ENCODE data around the gene GPR22. TPM values are rescaled to one million over a fixed set of nuclear protein-coding genes. Genes with fewer than 3 reads are reported as not detected.

The GPR22 gene
- total RNA-seq, 1 donor from 2014 or later: not detected

DNA sequence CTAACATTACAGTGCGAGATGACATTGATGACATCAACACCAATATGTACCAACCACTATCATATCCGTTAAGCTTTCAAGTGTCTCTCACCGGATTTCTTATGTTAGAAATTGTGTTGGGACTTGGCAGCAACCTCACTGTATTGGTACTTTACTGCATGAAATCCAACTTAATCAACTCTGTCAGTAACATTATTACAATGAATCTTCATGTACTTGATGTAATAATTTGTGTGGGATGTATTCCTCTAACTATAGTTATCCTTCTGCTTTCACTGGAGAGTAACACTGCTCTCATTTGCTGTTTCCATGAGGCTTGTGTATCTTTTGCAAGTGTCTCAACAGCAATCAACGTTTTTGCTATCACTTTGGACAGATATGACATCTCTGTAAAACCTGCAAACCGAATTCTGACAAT is 4.3 kb downstream of the GPR22 start:
- DNase-seq (ENCODE audit: low read depth in 2 of 2): no peak

- DNase-seq (ENCODE audit: low read depth in 2 of 2): no peak
These were observed 9.4 kb downstream of the GPR22 start for GRCh38 chr7:107479303-107479702.

DNA sequence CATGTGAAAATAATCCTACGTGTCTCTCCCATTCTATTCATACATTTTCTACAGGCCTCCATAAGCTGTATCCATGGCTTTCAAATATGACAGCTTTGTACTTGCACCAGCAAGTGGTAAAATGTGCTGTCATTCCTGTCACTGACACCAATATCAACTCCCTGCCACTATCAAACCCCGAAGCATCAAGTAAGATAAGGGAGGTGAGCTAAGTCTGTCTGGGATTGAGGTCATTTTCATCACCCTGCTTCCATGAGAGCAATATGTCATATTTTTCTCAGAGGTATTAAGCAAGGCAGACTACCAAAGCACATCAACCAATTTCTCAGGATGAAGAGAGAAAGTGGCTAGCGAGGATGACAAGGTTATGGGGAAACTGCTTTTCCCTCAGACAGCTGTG is 11.1 kb downstream of the GPR22 start:
- DNase-seq (ENCODE audit: low read depth in 2 of 2): no peak

DNA sequence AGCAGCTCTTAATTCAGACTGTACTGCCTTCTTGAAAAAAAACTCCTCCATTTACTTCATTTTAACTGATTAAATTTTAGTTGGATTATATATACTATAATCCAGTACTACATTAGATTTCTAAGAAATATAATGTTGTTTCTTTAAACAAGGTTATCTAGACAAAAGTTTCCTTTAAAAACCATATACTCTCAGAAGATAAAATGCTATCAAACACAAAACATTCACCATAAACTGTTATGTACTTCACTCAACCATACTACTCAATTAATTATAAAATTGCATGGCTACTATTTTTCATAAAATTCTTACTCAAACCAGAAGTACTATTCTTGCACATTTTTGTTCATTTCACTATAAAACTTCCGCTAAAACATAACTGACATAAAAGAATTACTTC is 12.7 kb downstream of the GPR22 start:
- DNase-seq (ENCODE audit: low read depth in 2 of 2): no peak

DNA sequence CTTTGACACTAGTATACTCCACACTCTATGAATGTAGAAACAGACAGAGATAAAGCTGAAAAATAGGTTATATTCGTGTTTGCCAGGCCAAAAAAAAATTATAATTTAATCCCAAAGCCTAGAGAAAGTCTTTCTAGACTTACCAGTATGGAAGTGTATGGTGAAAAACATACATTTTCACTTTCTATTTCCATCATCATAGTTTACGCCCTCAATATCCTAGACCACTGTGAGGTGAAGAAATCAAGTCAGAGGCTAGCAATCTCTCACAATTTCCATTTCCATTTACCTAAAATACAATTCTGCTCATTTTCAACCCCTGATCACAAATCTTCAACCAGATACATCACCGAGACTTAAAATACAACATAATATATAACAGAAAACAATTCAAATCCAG is 16.2 kb downstream of the GPR22 start:
- DNase-seq (ENCODE audit: low read depth in 2 of 2): no peak

GRCh38 chr7:107492875-107493274 is 23.0 kb downstream of the GPR22 start:
- DNase-seq (ENCODE audit: low read depth in 2 of 2): no peak

DNA sequence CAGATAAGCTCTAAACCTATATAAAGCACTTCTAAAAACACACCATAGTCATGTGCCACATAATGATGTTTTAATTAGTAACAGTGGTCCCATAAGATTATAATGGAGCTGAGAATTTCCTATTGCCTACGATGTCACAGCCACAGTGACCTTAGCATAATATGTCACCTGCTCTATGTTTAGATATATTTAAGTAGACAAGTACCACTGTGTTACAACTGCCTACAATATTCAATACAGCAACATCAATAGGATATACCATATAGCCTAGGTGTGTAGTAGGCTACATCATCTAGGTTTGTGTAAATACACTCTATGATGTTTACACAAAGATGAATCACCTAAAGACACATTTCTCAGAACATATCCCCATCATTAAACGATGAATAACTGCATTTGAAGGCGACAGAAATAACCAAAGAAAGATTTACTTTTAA is 24.5 kb downstream of the GPR22 start:
- DNase-seq (ENCODE audit: low read depth in 2 of 2): no peak

- DNase-seq (ENCODE audit: low read depth in 2 of 2): no peak
These were observed 25.0 kb downstream of the GPR22 start for GRCh38 chr7:107494884-107495283.

- DNase-seq (ENCODE audit: low read depth in 2 of 2): no peak
These were observed 25.7 kb downstream of the GPR22 start for GRCh38 chr7:107495516-107495915.

GRCh38 chr7:107499731-107500130 is 29.9 kb downstream of the GPR22 start:
- no peak for DNase-seq (ENCODE audit: low read depth in 2 of 2)

DNA sequence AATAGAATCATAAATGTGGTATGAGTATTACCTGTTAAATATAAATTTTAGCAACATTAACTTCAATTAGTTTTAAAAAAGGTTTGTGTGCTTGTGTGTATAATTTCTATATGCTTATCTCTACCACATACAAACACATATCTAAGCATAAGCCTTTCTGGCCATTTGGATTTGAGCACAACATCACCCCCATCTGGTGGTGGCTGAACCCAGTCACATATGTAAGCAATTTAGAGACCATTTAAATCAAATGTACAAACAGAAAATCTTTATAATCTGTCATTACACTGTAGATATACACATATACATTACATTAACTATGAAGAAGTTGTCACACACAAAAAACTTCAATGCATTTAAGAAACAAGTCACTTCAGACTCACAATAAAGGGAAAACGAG is 31.7 kb downstream of the GPR22 start:
- peak; percentile 30 to 65 for DNase-seq (ENCODE audit: low read depth in 2 of 2)

DNA sequence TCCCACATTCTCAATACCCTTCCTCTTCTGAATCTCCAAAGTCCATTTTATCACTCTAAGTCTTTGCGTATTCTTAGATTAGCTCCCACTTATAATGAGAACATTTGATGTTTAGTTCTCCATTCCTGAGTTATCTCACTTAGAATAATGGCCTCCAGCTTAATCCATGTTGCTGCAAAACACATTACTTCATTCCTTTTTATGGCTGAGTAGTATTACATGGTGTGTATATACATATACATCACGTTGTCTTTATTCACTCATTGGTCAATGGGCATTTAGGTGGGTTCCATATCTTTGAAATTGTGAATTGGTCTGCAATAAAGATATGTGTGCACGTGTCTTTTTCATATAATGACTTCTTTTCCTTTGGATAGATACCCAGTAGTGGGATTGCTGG is 32.3 kb downstream of the GPR22 start:
- DNase-seq (ENCODE audit: low read depth in 2 of 2): no peak

- no peak for DNase-seq (ENCODE audit: low read depth in 2 of 2)
These were observed 32.9 kb downstream of the GPR22 start for GRCh38 chr7:107502797-107503196.

GRCh38 chr7:107503687-107504086 is 33.8 kb downstream of the GPR22 start:
- no peak for DNase-seq (ENCODE audit: low read depth in 2 of 2)

DNA sequence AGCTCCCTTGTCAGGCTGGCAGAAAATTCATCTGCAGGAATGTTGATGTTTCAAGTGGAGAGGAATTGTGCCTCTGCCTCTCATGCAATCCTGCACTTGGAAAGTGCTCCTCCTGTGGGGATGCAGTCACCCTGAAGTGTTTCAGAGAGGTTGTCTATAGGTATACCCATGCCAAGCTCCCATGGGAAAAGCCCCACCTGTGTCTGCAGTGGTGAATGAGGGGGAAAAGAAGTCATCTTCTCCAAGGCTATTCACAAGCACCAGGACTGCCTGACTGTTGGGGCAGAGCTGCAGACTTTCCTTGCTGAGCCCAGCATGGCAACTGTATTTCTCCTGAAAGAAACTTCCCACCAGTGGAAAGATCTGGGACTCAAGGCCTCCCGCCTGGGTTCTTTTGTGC is 35.5 kb downstream of the GPR22 start:
- DNase-seq (ENCODE audit: low read depth in 2 of 2): no peak

DNA sequence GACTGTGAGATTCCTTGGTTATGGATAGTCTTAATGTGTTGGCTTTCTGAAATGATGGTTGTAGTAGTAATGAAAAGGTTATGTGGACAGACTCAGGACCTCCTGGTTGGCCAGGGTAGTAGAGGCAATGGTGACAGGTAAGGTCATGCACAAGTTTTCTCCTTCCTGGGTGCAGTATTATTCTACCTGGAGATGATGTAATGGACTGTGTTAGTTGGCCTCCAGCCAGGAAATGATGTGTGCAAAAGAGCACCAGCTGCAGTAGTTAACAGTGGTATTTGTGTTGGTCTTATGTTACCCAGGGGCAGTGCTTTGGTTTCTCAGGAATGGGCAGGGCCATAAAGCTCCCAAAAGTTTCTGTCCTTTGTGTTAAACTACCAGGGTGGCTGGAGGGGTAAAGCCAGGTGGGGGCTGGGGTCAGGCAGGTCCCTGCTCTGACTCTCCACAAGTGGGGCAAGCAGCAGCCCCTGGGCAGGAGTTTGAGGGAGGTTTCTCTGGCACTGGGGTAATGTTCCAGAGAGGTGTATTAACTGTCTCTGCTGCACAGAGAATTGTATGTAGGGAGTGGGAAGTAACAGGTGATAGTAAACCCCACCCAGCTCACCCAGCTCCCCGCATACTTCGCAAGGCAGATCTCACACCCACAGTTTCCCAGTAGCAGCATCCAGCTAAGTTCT is 36.3 kb downstream of the GPR22 start:
- DNase-seq (ENCODE audit: low read depth in 2 of 2): peak in 1 of 2 donors; percentile 14

DNA sequence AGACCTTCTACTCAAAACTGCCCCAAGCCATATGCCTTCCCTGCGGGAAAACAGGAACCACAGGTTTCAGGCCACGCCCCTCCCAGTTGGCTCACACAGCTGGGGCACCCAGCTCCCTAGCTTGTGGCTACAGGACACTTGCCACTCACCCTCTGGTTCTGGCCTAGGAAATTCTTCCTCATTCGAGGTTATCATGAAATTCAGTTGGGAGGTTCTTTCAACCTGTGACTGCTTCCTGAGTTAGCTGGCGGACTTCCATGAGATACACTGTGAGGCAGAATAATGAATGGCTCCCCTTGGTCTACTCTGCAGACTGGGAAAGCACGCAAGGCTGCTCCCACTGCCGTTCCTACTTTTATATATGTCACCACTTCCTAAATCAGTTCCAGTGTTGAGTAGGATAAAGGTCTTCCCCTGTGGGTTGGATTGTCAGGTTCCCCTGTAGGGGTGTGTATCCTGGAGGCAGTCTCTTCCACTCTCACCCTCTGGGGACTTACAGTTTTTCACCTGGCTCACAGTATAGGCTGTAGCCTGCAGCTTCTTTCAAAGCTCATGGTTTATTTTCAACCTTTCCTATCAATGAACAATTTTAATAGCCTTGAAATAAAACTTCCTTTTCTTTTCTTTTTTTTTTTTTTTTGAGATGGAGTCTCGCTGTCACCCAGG is 37.0 kb downstream of the GPR22 start:
- DNase-seq (ENCODE audit: low read depth in 2 of 2): peak; percentile 40 to 61

Other genes starting within 250 kb of the GPR22 start
- gene COG5, start 93.9 kb downstream of the GPR22 start, total RNA-seq: 17.8 and 18.6 TPM in 2 replicates
- gene DUS4L, start 93.9 kb downstream of the GPR22 start, total RNA-seq: 3.5 and 4.1 TPM in 2 replicates
- gene BCAP29, start 110.2 kb downstream of the GPR22 start, total RNA-seq: 47.2 and 49.6 TPM in 2 replicates
- 10.4 and 18.2 TPM in 2 replicates for gene SLC26A4, start 190.8 kb downstream of the GPR22 start, total RNA-seq

Data from dermis microvascular lymphatic vessel endothelial cell (primary cell).